Suprapubic skin (tissue), 4 donors: Measurements from ENCODE around the gene ZSWIM6. TPM values are rescaled to one million over a fixed set of nuclear protein-coding genes. Genes with fewer than 3 reads are reported as not detected.

ENCODE experiments used
- DNase-seq, 2 donors: peaks; one replicate each; pipeline ENCODE4 v3.0.0-alpha.2; 2019; ENCODE audit warnings: low spot score in 2 of 2
- H3K27ac ChIP-seq: fragments of 200-600 bp; sonication (generic); one replicate; pipeline ENCODE4 v1.5.1; 2019
- H3K27me3 ChIP-seq: fragments of 200-600 bp; sonication (generic); one replicate; pipeline ENCODE4 v1.5.1; 2019
- H3K36me3 ChIP-seq: fragments of 200-600 bp; sonication (generic); one replicate; pipeline ENCODE4 v1.5.1; 2019
- H3K4me1 ChIP-seq: fragments of 200-600 bp; sonication (generic); one replicate; pipeline ENCODE4 v1.5.1; 2019
- H3K4me3 ChIP-seq: fragments of 200-600 bp; sonication (generic); one replicate; pipeline ENCODE4 v1.5.1; 2019; ENCODE audit warnings: mild to moderate bottlenecking
- H3K9me3 ChIP-seq: fragments of 200-600 bp; sonication (generic); one replicate; pipeline ENCODE4 v1.5.1; 2019
- EP300 ChIP-seq: sonication (generic); formaldehyde crosslinking; IDR thresholded peaks from one replicate; pipeline ENCODE4 v1.6.1; 2017; ENCODE audit warnings: antibody characterized with exemption
- POLR2A ChIP-seq, 2 donors: fragments of 450-650 bp; IDR thresholded peaks; one replicate each; pipeline ENCODE4 v1.6.1; 2017; ENCODE audit warnings: antibody characterized with exemption in 2 of 2, mild to moderate bottlenecking in 2 of 2, moderate library complexity in 2 of 2
- POLR2AphosphoS5 ChIP-seq, 3 donors: sonication (generic); formaldehyde crosslinking; IDR thresholded peaks; one replicate each; pipeline ENCODE4 v1.6.1; 2017; ENCODE audit warnings: antibody characterized with exemption in 3 of 3
- WGBS: methylation state at CpG from one replicate; pipeline ENCODE4 v1.1.5; 2018; 5-methylcytosine and 5-hydroxymethylcytosine counted together
- total RNA-seq, 4 donors: library from RNA; depleted of rRNA; stranded (reverse); fragments of >200 nt; gene quantifications; one replicate each; pipeline ENCODE4 v1.1.0, GENCODE V29; 2016
- TF ChIP-seq, protein P1 (sequence below), 2 donors: fragments of 200-600 bp in 1 of 2; fragments of 450-650 bp in 1 of 2; sonication (generic) in 1 of 2; IDR thresholded peaks; one replicate each; pipeline ENCODE4 v1.5.1; 2016 to 2019; ENCODE audit warnings: antibody characterized with exemption in 2 of 2, mild to moderate bottlenecking in 1 of 2, moderate library complexity in 1 of 2

ZSWIM6 gene
- total RNA-seq, 4 donors from 2014 or later: 7.3 to 12.2 (median 8.2) TPM

DNA sequence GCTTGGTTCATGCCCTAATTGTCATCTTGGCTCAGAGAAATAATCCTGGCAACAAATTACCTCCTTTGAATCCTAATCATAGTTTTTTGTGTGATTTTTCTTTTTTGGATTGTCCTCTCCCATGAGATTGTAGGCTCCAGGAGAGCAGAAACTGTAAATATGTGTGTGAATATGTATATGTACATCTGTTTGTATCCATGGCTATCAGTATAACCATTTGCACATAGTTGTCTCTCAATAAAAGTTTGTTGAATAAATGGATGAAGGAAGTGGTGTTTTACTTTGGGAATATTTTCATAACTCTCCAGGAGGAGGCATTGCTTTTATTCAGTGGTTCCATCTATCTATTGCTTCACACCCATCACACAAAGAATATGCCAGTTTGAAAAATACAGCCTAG, 20.1 kb downstream of the ZSWIM6 start:
- Histone ChIP-seq H3K27ac (no peak overlapping the region), H3K36me3 (no peaks in the 10 kb centered on the region), H3K4me1 (peaks cover 7% of the 10 kb centered on the region), H3K9me3 (no peaks in the 10 kb centered on the region), H3K4me3 (no peak overlapping the region), H3K27me3 (no peaks in the 10 kb centered on the region)
- TF ChIP-seq, protein P1, sequence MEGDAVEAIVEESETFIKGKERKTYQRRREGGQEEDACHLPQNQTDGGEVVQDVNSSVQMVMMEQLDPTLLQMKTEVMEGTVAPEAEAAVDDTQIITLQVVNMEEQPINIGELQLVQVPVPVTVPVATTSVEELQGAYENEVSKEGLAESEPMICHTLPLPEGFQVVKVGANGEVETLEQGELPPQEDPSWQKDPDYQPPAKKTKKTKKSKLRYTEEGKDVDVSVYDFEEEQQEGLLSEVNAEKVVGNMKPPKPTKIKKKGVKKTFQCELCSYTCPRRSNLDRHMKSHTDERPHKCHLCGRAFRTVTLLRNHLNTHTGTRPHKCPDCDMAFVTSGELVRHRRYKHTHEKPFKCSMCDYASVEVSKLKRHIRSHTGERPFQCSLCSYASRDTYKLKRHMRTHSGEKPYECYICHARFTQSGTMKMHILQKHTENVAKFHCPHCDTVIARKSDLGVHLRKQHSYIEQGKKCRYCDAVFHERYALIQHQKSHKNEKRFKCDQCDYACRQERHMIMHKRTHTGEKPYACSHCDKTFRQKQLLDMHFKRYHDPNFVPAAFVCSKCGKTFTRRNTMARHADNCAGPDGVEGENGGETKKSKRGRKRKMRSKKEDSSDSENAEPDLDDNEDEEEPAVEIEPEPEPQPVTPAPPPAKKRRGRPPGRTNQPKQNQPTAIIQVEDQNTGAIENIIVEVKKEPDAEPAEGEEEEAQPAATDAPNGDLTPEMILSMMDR (IDR thresholded peaks at IDR 0.05): no peak
- no peak for TF ChIP-seq EP300
- no peak for TF ChIP-seq POLR2AphosphoS5 (IDR thresholded peaks at IDR 0.05)
- no peak for TF ChIP-seq POLR2A (IDR thresholded peaks at IDR 0.05)
- DNase-seq: no peak

DNA sequence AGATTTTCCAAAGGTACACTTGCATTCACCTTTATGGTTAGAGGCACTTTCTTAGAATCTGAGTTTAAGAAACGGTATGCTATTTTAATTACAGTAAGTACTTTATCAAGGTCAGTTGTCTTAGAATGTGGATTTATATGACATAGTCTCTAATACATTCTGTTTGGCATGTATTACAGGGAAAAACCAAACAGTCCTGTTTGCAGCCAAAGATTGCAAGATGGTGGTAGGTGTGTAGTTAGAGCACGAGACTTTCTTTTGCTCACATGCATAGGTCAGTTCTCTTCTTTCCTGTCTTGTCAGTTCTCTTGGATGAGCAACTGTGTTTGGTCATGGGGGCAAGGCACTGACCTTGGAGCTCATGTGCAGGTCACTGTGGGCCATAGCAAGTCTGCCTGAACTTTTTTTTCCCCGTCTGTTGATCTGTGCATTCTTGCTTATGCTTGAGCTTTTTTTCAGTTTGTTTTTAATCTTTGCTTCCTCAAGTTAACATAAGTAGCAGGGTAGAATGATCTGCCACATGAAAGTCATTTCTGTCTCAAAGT, 20.6 kb downstream of the ZSWIM6 start:
- H3K4me1 ChIP-seq: peaks cover 7% of the 10 kb centered on the region
- no peaks in the 10 kb centered on the region for H3K36me3 ChIP-seq
- H3K27ac ChIP-seq: no peak overlapping the region
- no peak for TF ChIP-seq EP300
- no peak for TF ChIP-seq POLR2A (IDR thresholded peaks at IDR 0.05)
- TF ChIP-seq POLR2AphosphoS5 (IDR thresholded peaks at IDR 0.05): no peak
- TF ChIP-seq, protein P1 (IDR thresholded peaks at IDR 0.05): no peak
- H3K4me3 ChIP-seq: no peak overlapping the region
- 64% methylated on average over 3 of the region's 3 CpGs for WGBS
- DNase-seq: no peak
- H3K9me3 ChIP-seq: no peaks in the 10 kb centered on the region
- no peaks in the 10 kb centered on the region for H3K27me3 ChIP-seq

DNA sequence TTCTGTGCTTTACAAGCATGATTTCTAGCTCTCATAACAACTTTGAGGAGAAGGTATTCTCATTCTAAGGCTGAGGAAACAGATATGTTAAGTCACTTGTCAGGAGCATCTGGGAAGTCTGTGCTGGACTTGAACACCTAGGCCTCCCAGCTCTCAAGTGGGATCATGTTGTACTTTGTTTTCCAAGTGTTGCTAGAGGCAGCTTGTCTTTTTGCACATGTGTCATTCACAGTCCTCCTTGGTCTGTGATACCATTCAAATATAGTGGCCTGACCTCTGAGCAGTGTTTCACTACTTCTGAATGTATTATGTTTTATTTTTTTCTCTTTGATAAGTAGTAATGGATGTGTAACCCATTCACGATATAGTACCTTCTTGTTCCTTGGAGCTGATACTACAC, 21.2 kb downstream of the ZSWIM6 start:
- WGBS: 93% methylated on average over 1 of the region's 1 CpG
- no peaks in the 10 kb centered on the region for H3K9me3 ChIP-seq
- no peaks in the 10 kb centered on the region for H3K36me3 ChIP-seq
- DNase-seq: no peak
- H3K4me1 ChIP-seq: peaks cover 7% of the 10 kb centered on the region
- H3K27me3 ChIP-seq: no peaks in the 10 kb centered on the region
- H3K4me3 ChIP-seq: no peak overlapping the region
- no peak for TF ChIP-seq POLR2AphosphoS5 (IDR thresholded peaks at IDR 0.05)
- TF ChIP-seq EP300: no peak
- no peak for TF ChIP-seq POLR2A (IDR thresholded peaks at IDR 0.05)
- TF ChIP-seq, protein P1 (IDR thresholded peaks at IDR 0.05): no peak
- no peak overlapping the region for H3K27ac ChIP-seq

DNA sequence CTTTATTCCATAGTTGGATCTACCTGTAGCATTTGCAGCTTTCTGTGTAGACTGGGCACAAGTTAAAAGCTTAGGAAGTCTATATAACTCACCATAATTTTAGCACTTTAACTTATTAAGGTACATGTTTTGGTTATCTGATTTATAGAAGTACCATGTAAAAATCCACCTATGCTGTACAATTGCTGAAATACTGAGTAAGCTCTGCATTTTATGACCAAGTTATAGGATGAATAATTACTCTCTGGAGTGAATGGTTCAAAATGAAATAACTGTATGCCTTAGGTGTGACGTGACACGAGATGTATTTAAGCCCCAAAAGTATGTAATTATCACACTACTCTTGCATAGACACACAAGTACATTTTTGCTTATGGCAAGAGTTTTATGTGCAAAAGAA, 22.1 kb downstream of the ZSWIM6 start:
- DNase-seq: no peak

DNA sequence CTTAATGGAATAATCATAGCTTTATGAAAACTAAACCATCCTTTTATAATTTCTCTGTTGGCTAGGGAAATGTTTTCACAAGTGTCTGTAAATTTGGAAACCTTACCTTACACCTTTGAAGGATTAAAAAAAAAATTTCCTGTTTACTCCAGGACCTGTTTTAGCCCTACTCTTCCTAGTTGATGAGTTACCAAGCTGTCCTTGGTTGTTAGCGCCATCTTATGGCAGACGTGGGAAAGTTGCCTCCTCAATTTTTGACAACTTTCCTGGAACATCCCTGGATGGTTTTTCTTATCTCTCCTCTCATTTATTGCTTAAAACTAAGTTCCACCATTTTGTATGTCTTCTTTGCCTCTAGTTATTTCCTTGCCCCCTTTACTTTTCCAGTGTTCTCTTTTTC, 25.7 kb downstream of the ZSWIM6 start:
- 47% methylated on average over 2 of the region's 2 CpGs for WGBS
- Histone ChIP-seq H3K4me1 (peaks cover 2% of the 10 kb centered on the region), H3K36me3 (no peaks in the 10 kb centered on the region), H3K27me3 (no peaks in the 10 kb centered on the region), H3K4me3 (no peak overlapping the region), H3K9me3 (no peaks in the 10 kb centered on the region), H3K27ac (no peak overlapping the region)
- no peak for TF ChIP-seq POLR2A (IDR thresholded peaks at IDR 0.05)
- TF ChIP-seq POLR2AphosphoS5 (IDR thresholded peaks at IDR 0.05): no peak
- no peak for DNase-seq

More for the DNA sequence above, 22.1 kb downstream of the ZSWIM6 start:
- Histone ChIP-seq H3K36me3 (no peaks in the 10 kb centered on the region), H3K27me3 (no peaks in the 10 kb centered on the region), H3K4me3 (no peak overlapping the region), H3K27ac (no peak overlapping the region), H3K9me3 (no peaks in the 10 kb centered on the region), H3K4me1 (peaks cover 7% of the 10 kb centered on the region)
- TF ChIP-seq, protein P1 (IDR thresholded peaks at IDR 0.05): no peak
- TF ChIP-seq EP300 (no peak), POLR2A (IDR thresholded peaks at IDR 0.05) (no peak), POLR2AphosphoS5 (IDR thresholded peaks at IDR 0.05) (no peak)
- WGBS: 91% methylated on average over 2 of the region's 2 CpGs
